ENCODE data around the gene LENG1. TPM values are rescaled to one million over a fixed set of nuclear protein-coding genes. Genes with fewer than 3 reads are reported as not detected.
A peak's percentile ranks its signal among the peaks of the same experiment; 100 is the strongest.

Gene LENG1
- total and polyA plus RNA-seq, 2 experiments from 2014 or later: 6.9 to 10.2 TPM

DNA sequence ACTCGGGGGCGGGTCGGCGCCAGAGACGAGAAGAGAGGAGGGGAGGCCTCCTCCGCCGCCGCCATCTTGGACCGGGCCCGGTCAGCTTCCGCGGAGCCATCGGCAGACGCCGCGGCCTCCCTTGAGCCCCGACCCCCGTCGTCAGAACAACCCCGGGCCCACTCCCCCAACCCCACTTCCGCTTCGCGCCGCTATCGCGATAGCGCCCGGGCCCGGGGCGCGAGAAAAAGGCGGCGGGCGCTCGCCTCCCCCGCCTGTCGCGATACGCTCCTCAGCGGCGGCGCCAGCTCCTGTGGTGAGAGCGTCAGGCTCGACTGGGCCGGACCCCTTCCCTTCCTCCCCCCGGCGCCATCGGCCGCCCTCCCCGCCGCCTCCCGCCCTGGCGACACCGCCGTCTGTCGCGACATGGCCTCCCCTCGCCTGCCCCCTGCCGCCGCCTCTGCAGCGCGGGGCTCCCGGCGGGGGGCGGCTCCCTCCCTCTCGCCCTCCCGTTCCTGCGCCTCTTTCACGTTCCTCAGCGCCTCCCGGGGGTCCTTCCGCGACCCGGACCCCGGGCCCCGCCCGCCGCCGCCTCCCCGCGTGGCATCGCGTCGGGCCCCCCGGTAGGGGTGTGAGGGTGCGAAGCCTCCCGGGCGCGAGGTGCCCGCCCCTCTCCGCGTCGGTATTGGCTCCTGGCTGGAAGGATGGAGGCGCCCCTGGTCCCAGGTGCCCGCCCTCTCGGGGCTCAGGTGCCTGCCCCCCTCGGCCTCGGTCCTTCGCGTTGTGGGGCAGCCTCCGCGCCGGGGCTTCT lies 21.6 kb downstream of the LENG1 start, which contains the start of gene CNOT3:
Gene CNOT3, plus strand, starts transcription at position 64 of the 790 bp plus-strand sequence. CDS start 5,217 bp downstream, outside the sequence.
- H3K4me3 ChIP-seq: peak within 1 kb of the TSS; percentile 78
- H3K9me3 ChIP-seq (ENCODE audit: low read depth): no peaks in the 10 kb centered on the region
- peaks cover 4% of the 10 kb centered on the region; the same call in 1 of the 2 replicates for H4K20me1 ChIP-seq (ENCODE audit: insufficient read depth)
- peak within 1 kb of the TSS; percentile 77 for H3K27ac ChIP-seq
- TF ChIP-seq EZH2phosphoT487 (IDR thresholded peaks at IDR 0.05; ENCODE audit: insufficient read depth, low read depth) (no peak), EZH2 (IDR thresholded peaks at IDR 0.05; ENCODE audit: insufficient read depth, poor library complexity, severe bottlenecking) (no peak)
- peak within 1 kb of the TSS; percentile 89 for H2AFZ ChIP-seq
- H3K36me3 ChIP-seq (ENCODE audit: low read depth): 0 out of 2 replicates have a peak, but pooled peaks cover 4% of the 10 kb centered on the region
- no peaks in the 10 kb centered on the region for H3K9me2 ChIP-seq (ENCODE audit: insufficient read depth)
- WGBS, 2 experiments (ENCODE audit: low coverage in 1 of 2, low lambda C conversion rate in 2 of 2, missing lambda C conversion rate in 2 of 2): 2 to 3% methylated on average over 51 to 93 of the region's 103 CpGs
- peak; percentile 49 for DNase-seq
- peak within 1 kb of the TSS; percentile 98 for H3K9ac ChIP-seq
- peaks cover 26% of the 10 kb centered on the region for H3K4me1 ChIP-seq (ENCODE audit: insufficient read depth)
- no peaks in the 10 kb centered on the region for H3K27me3 ChIP-seq (replicated peaks; ENCODE audit: insufficient read depth)
- peak within 1 kb of the TSS; percentile 84 for H3K4me2 ChIP-seq (ENCODE audit: unreplicated experiment)
- in situ Hi-C loops (cut with MboI): no loop called here
- H3F3A ChIP-seq (ENCODE audit: insufficient read depth): peaks cover 13% of the 10 kb centered on the region; the same call in 1 of the 2 replicates
- H3K79me2 ChIP-seq (ENCODE audit: insufficient read depth): peaks cover 53% of the 10 kb centered on the region

DNA sequence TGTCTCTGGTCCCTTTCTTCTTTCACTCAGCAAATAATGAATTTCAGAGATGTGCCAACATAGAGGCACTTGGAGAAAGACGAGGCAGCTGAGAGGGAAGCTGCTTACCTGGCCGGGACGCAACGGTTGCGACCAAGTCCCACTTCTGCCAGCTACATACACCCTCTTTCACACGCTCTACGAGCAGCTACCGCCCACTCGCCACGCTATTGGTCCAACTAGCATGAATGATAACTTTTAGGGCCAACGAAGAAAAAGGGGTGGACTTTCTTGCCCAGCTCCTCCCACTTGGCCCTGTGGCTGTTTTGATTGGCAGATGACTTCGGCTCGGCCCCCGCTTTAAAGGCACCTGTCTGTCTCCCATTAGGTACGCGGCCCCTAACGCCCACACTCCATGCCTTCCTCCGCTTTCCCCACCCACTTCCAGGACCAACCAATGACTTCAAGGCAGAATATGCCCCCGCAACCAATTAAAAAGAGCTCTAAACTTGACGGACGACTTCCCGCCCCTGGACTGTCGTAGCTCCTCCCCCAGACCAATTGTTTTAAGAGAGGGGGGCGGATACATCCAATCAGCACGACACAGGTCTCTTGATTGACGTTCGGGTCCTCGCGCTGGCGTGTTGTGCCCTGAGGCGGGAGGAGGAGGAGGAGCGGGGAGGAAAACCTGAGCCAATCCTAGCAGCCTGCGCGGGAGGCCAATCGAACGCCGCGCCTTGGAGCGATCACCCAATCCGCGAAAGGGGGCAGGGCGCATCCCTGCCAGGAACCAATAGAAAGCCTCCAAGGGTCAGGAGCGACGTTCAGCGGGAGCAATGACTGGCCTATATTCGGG lies 22.4 kb downstream of the LENG1 start:
- no peaks in the 10 kb centered on the region for H3K27me3 ChIP-seq (replicated peaks; ENCODE audit: insufficient read depth)
- no peak for TF ChIP-seq EZH2phosphoT487 (IDR thresholded peaks at IDR 0.05; ENCODE audit: insufficient read depth, low read depth)
- TF ChIP-seq EZH2 (IDR thresholded peaks at IDR 0.05; ENCODE audit: insufficient read depth, poor library complexity, severe bottlenecking): no peak
- no peaks in the 10 kb centered on the region for H3K9me3 ChIP-seq (ENCODE audit: low read depth)
- H3K9me2 ChIP-seq (ENCODE audit: insufficient read depth): no peaks in the 10 kb centered on the region
- H4K20me1 ChIP-seq (ENCODE audit: insufficient read depth): peaks cover 4% of the 10 kb centered on the region; the same call in 1 of the 2 replicates
- peak overlapping the region; percentile 78 for H3K4me3 ChIP-seq
- in situ Hi-C loops (cut with MboI): no loop called here
- peak overlapping the region; percentile 89 for H2AFZ ChIP-seq
- peak overlapping the region; percentile 81 for H3K4me2 ChIP-seq (ENCODE audit: unreplicated experiment)
- peaks cover 45% of the 10 kb centered on the region for H3K79me2 ChIP-seq (ENCODE audit: insufficient read depth)
- H3K36me3 ChIP-seq (ENCODE audit: low read depth): no peaks in the 10 kb centered on the region
- peaks cover 22% of the 10 kb centered on the region for H3K4me1 ChIP-seq (ENCODE audit: insufficient read depth)
- WGBS, 2 experiments (ENCODE audit: low coverage in 1 of 2, low lambda C conversion rate in 2 of 2, missing lambda C conversion rate in 2 of 2): 1 to 2% methylated on average over 43 to 46 of the region's 46 CpGs
- peak overlapping the region; percentile 98 for H3K9ac ChIP-seq
- peak; percentile 100 for DNase-seq
- peaks cover 13% of the 10 kb centered on the region; the same call in 1 of the 2 replicates for H3F3A ChIP-seq (ENCODE audit: insufficient read depth)
- peak overlapping the region; percentile 77 for H3K27ac ChIP-seq

DNA sequence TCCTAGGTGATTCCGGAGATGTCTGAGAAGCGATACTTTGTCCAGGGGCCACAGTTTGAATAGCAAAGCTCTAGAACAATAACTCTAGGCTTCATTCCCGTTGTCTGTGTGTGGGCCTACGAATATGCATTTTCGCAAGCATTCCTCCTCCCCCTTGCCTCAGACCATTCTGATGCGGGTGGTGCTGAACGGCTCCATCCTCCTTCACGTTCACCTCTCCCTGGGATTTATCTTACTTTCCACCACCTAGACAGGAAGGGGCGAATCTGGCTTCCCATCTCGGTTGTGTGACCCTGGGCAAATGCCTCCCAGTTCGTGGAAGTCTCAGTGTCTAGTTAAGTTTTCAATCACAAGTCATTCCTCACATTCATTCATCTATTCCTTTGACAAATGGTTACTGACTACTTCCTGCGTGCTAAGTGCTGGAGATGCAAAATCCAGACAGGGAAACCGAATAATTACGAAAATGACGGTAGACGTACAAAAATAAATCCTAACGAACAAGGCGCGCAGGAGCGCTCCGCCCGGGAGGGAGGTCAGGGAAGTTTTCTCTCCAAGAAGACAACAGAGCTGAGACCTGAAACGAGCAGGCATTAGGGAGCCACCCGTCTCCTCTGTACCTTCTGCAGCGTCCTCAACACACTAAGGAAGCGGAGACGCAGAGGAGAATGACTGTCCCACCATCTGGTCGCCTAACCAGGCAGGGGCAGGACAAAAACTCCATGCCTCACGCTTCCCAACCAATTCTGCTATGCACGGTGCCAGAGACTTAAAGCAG lies 23.2 kb downstream of the LENG1 start:
- no peak for TF ChIP-seq EZH2 (IDR thresholded peaks at IDR 0.05; ENCODE audit: insufficient read depth, poor library complexity, severe bottlenecking)
- no peak for TF ChIP-seq EZH2phosphoT487 (IDR thresholded peaks at IDR 0.05; ENCODE audit: insufficient read depth, low read depth)
- peaks cover 11% of the 10 kb centered on the region; the same call in 1 of the 2 replicates for H3F3A ChIP-seq (ENCODE audit: insufficient read depth)
- peaks cover 16% of the 10 kb centered on the region for H3K4me1 ChIP-seq (ENCODE audit: insufficient read depth)
- H3K27ac ChIP-seq: peak overlapping the region; percentile 66
- 2% methylated on average over 30 of the region's 30 CpGs for WGBS, 2 experiments (ENCODE audit: low coverage in 1 of 2, low lambda C conversion rate in 2 of 2, missing lambda C conversion rate in 2 of 2)
- H4K20me1 ChIP-seq (ENCODE audit: insufficient read depth): peaks cover 4% of the 10 kb centered on the region; the same call in 1 of the 2 replicates
- H3K9me3 ChIP-seq (ENCODE audit: low read depth): no peaks in the 10 kb centered on the region
- H3K9me2 ChIP-seq (ENCODE audit: insufficient read depth): no peaks in the 10 kb centered on the region
- H3K36me3 ChIP-seq (ENCODE audit: low read depth): no peaks in the 10 kb centered on the region; the same call in 1 of the 2 replicates
- H3K9ac ChIP-seq: peak overlapping the region; percentile 63
- H3K27me3 ChIP-seq (replicated peaks; ENCODE audit: insufficient read depth): no peaks in the 10 kb centered on the region
- peak overlapping the region; percentile 81 for H3K4me2 ChIP-seq (ENCODE audit: unreplicated experiment)
- peak; percentile 59 for DNase-seq
- in situ Hi-C loops (cut with MboI): no loop called here
- peaks cover 37% of the 10 kb centered on the region for H3K79me2 ChIP-seq (ENCODE audit: insufficient read depth)
- peak overlapping the region; percentile 77 for H3K4me3 ChIP-seq
- H2AFZ ChIP-seq: peak overlapping the region; percentile 89

Measured in GM23248 (cell line).